ENCODE measurements around the gene TMPRSS12. TPM values are rescaled to one million over a fixed set of nuclear protein-coding genes. Genes with fewer than 3 reads are reported as not detected.
"Not testable (repeated sequence)": the region's sequence is repeated elsewhere in the genome, so short reads cannot be mapped to it uniquely, and the experiment has no call there.

Gene TMPRSS12
- total RNA-seq, 1 experiment from 2014 or later: not detected

DNA sequence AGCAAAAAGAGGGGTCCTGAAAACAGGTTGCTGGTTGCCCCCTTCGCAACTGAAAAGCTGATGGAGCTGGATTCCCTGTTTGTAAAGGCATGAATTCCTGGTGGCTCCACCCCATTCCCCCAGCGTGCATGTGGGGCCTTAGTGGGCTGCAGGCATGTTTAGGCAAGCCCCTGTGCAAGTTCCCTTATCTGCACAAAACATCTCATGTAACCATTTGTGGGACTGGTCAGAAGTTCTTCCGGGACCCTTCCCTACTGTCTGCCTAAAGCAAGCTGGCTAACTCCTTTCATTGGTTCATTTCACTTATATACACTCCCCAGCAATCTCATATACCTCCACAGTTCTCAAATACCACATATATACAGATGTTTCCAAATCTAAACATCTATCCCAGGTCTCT, 85.7 kb downstream of the TMPRSS12 start:
- TF ChIP-seq TCF7L2 (IDR thresholded peaks at IDR 0.05; ENCODE audit: low read depth, low read length) (no peak), SIN3A (IDR thresholded peaks at IDR 0.05; ENCODE audit: borderline replicate concordance, insufficient read depth, low read depth, low read length) (no peak), POLR2AphosphoS5 (IDR thresholded peaks at IDR 0.05; ENCODE audit: low read depth, low read length) (no peak)
- TF ChIP-seq, protein P1, sequence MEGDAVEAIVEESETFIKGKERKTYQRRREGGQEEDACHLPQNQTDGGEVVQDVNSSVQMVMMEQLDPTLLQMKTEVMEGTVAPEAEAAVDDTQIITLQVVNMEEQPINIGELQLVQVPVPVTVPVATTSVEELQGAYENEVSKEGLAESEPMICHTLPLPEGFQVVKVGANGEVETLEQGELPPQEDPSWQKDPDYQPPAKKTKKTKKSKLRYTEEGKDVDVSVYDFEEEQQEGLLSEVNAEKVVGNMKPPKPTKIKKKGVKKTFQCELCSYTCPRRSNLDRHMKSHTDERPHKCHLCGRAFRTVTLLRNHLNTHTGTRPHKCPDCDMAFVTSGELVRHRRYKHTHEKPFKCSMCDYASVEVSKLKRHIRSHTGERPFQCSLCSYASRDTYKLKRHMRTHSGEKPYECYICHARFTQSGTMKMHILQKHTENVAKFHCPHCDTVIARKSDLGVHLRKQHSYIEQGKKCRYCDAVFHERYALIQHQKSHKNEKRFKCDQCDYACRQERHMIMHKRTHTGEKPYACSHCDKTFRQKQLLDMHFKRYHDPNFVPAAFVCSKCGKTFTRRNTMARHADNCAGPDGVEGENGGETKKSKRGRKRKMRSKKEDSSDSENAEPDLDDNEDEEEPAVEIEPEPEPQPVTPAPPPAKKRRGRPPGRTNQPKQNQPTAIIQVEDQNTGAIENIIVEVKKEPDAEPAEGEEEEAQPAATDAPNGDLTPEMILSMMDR (IDR thresholded peaks at IDR 0.05): no peak
- TF ChIP-seq, protein P2, sequence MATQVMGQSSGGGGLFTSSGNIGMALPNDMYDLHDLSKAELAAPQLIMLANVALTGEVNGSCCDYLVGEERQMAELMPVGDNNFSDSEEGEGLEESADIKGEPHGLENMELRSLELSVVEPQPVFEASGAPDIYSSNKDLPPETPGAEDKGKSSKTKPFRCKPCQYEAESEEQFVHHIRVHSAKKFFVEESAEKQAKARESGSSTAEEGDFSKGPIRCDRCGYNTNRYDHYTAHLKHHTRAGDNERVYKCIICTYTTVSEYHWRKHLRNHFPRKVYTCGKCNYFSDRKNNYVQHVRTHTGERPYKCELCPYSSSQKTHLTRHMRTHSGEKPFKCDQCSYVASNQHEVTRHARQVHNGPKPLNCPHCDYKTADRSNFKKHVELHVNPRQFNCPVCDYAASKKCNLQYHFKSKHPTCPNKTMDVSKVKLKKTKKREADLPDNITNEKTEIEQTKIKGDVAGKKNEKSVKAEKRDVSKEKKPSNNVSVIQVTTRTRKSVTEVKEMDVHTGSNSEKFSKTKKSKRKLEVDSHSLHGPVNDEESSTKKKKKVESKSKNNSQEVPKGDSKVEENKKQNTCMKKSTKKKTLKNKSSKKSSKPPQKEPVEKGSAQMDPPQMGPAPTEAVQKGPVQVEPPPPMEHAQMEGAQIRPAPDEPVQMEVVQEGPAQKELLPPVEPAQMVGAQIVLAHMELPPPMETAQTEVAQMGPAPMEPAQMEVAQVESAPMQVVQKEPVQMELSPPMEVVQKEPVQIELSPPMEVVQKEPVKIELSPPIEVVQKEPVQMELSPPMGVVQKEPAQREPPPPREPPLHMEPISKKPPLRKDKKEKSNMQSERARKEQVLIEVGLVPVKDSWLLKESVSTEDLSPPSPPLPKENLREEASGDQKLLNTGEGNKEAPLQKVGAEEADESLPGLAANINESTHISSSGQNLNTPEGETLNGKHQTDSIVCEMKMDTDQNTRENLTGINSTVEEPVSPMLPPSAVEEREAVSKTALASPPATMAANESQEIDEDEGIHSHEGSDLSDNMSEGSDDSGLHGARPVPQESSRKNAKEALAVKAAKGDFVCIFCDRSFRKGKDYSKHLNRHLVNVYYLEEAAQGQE (IDR thresholded peaks at IDR 0.05; ENCODE audit: insufficient read depth in 1 of 2, low read depth in 2 of 2, low read length in 1 of 2): no peak
- no peak overlapping the region for H3K27ac ChIP-seq (ENCODE audit: low read length)
- DNase-seq (ENCODE audit: low read depth, low spot score): no peak
- H3K27me3 ChIP-seq (ENCODE audit: control insufficient read depth, insufficient read depth, low read length): 0 out of 2 replicates have a peak, but pooled peaks cover 2% of the 10 kb centered on the region
- POLR2A ChIA-PET: no interaction called here
- H3K4me1 ChIP-seq (ENCODE audit: control insufficient read depth, insufficient read depth, low read length): no peaks in the 10 kb centered on the region
- no peak overlapping the region for H3K4me3 ChIP-seq (ENCODE audit: low read depth in 2 of 2, low read length in 2 of 2)
- ATAC-seq: no peak
- H3K9me3 ChIP-seq (ENCODE audit: control insufficient read depth, insufficient read depth, low read depth, low read length): no peaks in the 10 kb centered on the region
- CTCF ChIA-PET: no interaction called here
- no TSS peak for BruUV-seq (replicated peaks)
- in situ Hi-C loops (cut with HindIII; ENCODE audit: low pct_unique_long_range_greater_than_20kb, low sequenced_read_pairs): no loop called here
- no peaks in the 10 kb centered on the region for H3K36me3 ChIP-seq (ENCODE audit: control insufficient read depth, insufficient read depth, low read length)
- intact Hi-C loops (cut with micrococcal nuclease; ENCODE audit: unreplicated experiment): no loop called here

DNA sequence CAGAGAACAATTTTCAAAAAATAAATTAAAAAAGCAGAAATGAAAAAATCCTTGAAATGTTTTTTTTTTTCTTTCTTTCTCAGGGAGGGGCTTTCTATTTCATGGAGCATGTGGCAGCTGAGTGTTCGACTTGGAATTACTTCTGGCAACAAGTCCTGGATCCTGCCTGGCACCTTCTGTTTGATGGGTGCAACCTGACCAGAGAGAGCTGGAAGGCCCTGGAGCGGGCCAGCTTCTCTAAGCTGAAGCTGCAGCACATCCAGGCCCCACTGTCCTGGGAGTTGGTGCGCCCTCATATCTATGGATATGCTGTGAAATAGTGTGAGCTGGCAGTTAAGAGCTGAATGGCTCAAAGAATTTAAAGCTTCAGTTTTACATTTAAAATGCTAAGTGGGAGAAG, 87.1 kb downstream of the TMPRSS12 start:
- Histone ChIP-seq H3K27me3 (ENCODE audit: control insufficient read depth, insufficient read depth, low read length) (0 out of 2 replicates have a peak, but pooled peaks cover 2% of the 10 kb centered on the region), H3K4me3 (ENCODE audit: low read depth in 2 of 2, low read length in 2 of 2) (no peak overlapping the region), H3K9me3 (ENCODE audit: control insufficient read depth, insufficient read depth, low read depth, low read length) (no peaks in the 10 kb centered on the region), H3K36me3 (ENCODE audit: control insufficient read depth, insufficient read depth, low read length) (no peaks in the 10 kb centered on the region), H3K27ac (ENCODE audit: low read length) (no peak overlapping the region), H3K4me1 (ENCODE audit: control insufficient read depth, insufficient read depth, low read length) (no peaks in the 10 kb centered on the region)
- DNase-seq (ENCODE audit: low read depth, low spot score): no peak
- ChIA-PET CTCF (no interaction called here), POLR2A (no interaction called here)
- BruUV-seq (replicated peaks): no TSS peak
- in situ Hi-C loops (cut with HindIII; ENCODE audit: low pct_unique_long_range_greater_than_20kb, low sequenced_read_pairs): no loop called here
- intact Hi-C loops (cut with micrococcal nuclease; ENCODE audit: unreplicated experiment): no loop called here
- ATAC-seq: no peak
- no peak for TF ChIP-seq POLR2AphosphoS5 (IDR thresholded peaks at IDR 0.05; ENCODE audit: low read depth, low read length)
- no peak for TF ChIP-seq TCF7L2 (IDR thresholded peaks at IDR 0.05; ENCODE audit: low read depth, low read length)
- TF ChIP-seq, protein P1 (IDR thresholded peaks at IDR 0.05): no peak
- TF ChIP-seq SIN3A (IDR thresholded peaks at IDR 0.05; ENCODE audit: borderline replicate concordance, insufficient read depth, low read depth, low read length): no peak
- TF ChIP-seq, protein P2 (IDR thresholded peaks at IDR 0.05; ENCODE audit: insufficient read depth in 1 of 2, low read depth in 2 of 2, low read length in 1 of 2): no peak

DNA sequence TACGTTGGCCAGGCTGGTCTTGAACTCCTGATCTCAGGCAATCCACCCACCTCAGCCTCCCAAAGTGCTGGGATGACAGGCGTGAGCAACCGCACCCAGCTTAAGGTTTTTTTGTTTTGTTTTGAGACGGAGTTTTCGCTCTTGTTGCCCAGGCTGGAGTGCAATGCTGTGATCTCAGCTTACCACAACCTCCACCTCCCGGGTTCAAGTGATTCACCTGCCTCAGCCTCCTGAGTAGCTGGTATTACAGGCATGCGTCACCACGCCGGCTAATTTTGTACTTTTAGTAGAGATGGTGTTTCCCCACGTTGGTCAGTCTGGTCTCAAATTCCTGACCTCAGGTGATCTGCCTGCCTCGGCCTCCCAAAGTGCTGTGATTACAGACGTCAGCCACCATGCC, 87.8 kb downstream of the TMPRSS12 start:
- CTCF ChIA-PET: interaction anchor here (0.6 kb wide), 1 partner anchor 49 kb away, joined by 3 read pairs; no protein-coding TSS in a partner anchor
- H3K27me3 ChIP-seq (ENCODE audit: control insufficient read depth, insufficient read depth, low read length); BruUV-seq (replicated peaks); in situ Hi-C loops (cut with HindIII; ENCODE audit: low pct_unique_long_range_greater_than_20kb, low sequenced_read_pairs); ATAC-seq; POLR2A ChIA-PET; H3K27ac ChIP-seq (ENCODE audit: low read length); H3K4me3 ChIP-seq (ENCODE audit: low read depth in 2 of 2, low read length in 2 of 2); H3K9me3 ChIP-seq (ENCODE audit: control insufficient read depth, insufficient read depth, low read depth, low read length); intact Hi-C loops (cut with micrococcal nuclease; ENCODE audit: unreplicated experiment); H3K4me1 ChIP-seq (ENCODE audit: control insufficient read depth, insufficient read depth, low read length); H3K36me3 ChIP-seq (ENCODE audit: control insufficient read depth, insufficient read depth, low read length); DNase-seq (ENCODE audit: low read depth, low spot score): not testable (repeated sequence)
